Peyer's patch (tissue), 4 donors: ENCODE results near the gene ABCF1.

Experiments
- POLR2A ChIP-seq, 2 donors: fragments of 450-650 bp; IDR thresholded peaks; one replicate each; pipeline ENCODE4 v1.5.1; 2017; ENCODE audit warnings: antibody characterized with exemption in 2 of 2, mild to moderate bottlenecking in 2 of 2, moderate library complexity in 2 of 2
- TF ChIP-seq, protein P1 (sequence below), 6 experiments: fragments of 450-650 bp in 4 of 6; fragments of 200-600 bp in 2 of 6; sonication (generic) in 1 of 6; IDR thresholded peaks; one replicate each; pipeline ENCODE4 v1.5.1; 2017 to 2019; ENCODE audit warnings: antibody characterized with exemption in 6 of 6, mild to moderate bottlenecking in 3 of 6, moderate library complexity in 1 of 6

DNA sequence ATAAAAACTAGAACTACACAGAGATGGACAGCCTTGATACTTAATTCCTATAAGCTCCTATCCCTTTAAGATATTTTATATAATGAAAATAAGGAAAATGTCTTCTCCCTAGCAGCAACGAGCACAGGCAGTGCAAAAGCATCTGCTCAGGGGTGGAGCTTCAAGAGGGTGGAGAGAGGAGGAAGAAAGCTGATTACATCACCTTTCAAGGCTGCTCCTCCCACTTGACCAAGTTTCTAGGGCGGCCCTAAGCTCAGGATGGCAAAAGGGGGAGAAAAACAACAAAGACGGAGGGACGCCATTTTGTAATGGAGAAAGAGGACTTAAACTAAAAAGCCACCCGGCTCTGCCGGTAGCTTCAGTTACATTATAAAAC, 43.6 kb downstream of the ABCF1 start:
- TF ChIP-seq, protein P1, sequence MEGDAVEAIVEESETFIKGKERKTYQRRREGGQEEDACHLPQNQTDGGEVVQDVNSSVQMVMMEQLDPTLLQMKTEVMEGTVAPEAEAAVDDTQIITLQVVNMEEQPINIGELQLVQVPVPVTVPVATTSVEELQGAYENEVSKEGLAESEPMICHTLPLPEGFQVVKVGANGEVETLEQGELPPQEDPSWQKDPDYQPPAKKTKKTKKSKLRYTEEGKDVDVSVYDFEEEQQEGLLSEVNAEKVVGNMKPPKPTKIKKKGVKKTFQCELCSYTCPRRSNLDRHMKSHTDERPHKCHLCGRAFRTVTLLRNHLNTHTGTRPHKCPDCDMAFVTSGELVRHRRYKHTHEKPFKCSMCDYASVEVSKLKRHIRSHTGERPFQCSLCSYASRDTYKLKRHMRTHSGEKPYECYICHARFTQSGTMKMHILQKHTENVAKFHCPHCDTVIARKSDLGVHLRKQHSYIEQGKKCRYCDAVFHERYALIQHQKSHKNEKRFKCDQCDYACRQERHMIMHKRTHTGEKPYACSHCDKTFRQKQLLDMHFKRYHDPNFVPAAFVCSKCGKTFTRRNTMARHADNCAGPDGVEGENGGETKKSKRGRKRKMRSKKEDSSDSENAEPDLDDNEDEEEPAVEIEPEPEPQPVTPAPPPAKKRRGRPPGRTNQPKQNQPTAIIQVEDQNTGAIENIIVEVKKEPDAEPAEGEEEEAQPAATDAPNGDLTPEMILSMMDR (IDR thresholded peaks at IDR 0.05), result no peak
- TF ChIP-seq POLR2A (IDR thresholded peaks at IDR 0.05), result peak; percentile 29 to 95
